Panc1 (cell line): ENCODE measurements around the gene PHC3.

ENCODE experiments used
- CTCF ChIP-seq: fragments of 450-650 bp; IDR thresholded peaks from 2 replicates; pipeline ENCODE4 v1.5.1; 2017; ENCODE audit warnings: mild to moderate bottlenecking
- POLR2AphosphoS5 ChIP-seq: IDR thresholded peaks from 2 replicates; pipeline ENCODE4 v1.6.1; 2012; ENCODE audit warnings: mild to moderate bottlenecking, low read depth, low read length, moderate library complexity
- REST ChIP-seq, 2 experiments: IDR thresholded peaks; 2 replicates each; pipeline ENCODE4 v1.6.1; 2011 to 2012; ENCODE audit warnings: low read depth in 2 of 2, control low read depth in 1 of 2, low read length in 1 of 2, mild to moderate bottlenecking in 1 of 2, moderate library complexity in 1 of 2; ENCODE audit not compliant: insufficient read depth in 1 of 2
- SIN3A ChIP-seq: IDR thresholded peaks from 2 replicates; pipeline ENCODE4 v1.6.1; 2012; ENCODE audit warnings: low read depth, mild to moderate bottlenecking, low read length, moderate library complexity, borderline replicate concordance; ENCODE audit not compliant: insufficient read depth

GRCh38 chr3:170063691-170064090 is 117.8 kb downstream of the PHC3 start:
- no peak for TF ChIP-seq POLR2AphosphoS5
- no peak for TF ChIP-seq REST (IDR thresholded peaks at IDR 0.05; ENCODE audit: insufficient read depth in 1 of 2, low read depth in 2 of 2, low read length in 1 of 2)
- no peak for TF ChIP-seq CTCF
- no peak for TF ChIP-seq SIN3A
